ENCODE measurements around the gene MRPL14.

MRPL14 gene

GRCh38 chr6:44110966-44111365 lies 16.3 kb downstream of the MRPL14 start:
- Histone ChIP-seq H3K9me3 (ENCODE audit: severe bottlenecking) (no peaks in the 10 kb centered on the region), H3K27me3 (ENCODE audit: insufficient read depth, low read depth, severe bottlenecking) (no peaks in the 10 kb centered on the region), H3K36me3 (peaks cover 99% of the 10 kb centered on the region), H3K4me3 (ENCODE audit: low read depth, low read length) (no peak overlapping the region), H3K27ac (no peak overlapping the region)
- no peak for DNase-seq
- no peak for TF ChIP-seq CTCF (IDR thresholded peaks at IDR 0.05; ENCODE audit: low read depth, low read length)

GRCh38 chr6:44110005-44110676 lies 17.1 kb downstream of the MRPL14 start:
- peaks cover 97% of the 10 kb centered on the region for H3K36me3 ChIP-seq
- no peak for DNase-seq
- no peaks in the 10 kb centered on the region for H3K9me3 ChIP-seq (ENCODE audit: severe bottlenecking)
- no peaks in the 10 kb centered on the region for H3K27me3 ChIP-seq (ENCODE audit: insufficient read depth, low read depth, severe bottlenecking)
- no peak for TF ChIP-seq CTCF (IDR thresholded peaks at IDR 0.05; ENCODE audit: low read depth, low read length)
- H3K27ac ChIP-seq = no peak overlapping the region
- H3K4me3 ChIP-seq (ENCODE audit: low read depth, low read length) = no peak overlapping the region

GRCh38 chr6:44109212-44109611 lies 18.0 kb downstream of the MRPL14 start:
- no peaks in the 10 kb centered on the region for H3K9me3 ChIP-seq (ENCODE audit: severe bottlenecking)
- no peaks in the 10 kb centered on the region for H3K27me3 ChIP-seq (ENCODE audit: insufficient read depth, low read depth, severe bottlenecking)
- no peak overlapping the region for H3K27ac ChIP-seq
- peaks cover 97% of the 10 kb centered on the region for H3K36me3 ChIP-seq
- no peak for DNase-seq
- no peak overlapping the region for H3K4me3 ChIP-seq (ENCODE audit: low read depth, low read length)
- TF ChIP-seq CTCF (IDR thresholded peaks at IDR 0.05; ENCODE audit: low read depth, low read length) = no peak

GRCh38 chr6:44108471-44108870 lies 18.8 kb downstream of the MRPL14 start:
- no peak for TF ChIP-seq CTCF (IDR thresholded peaks at IDR 0.05; ENCODE audit: low read depth, low read length)
- Histone ChIP-seq H3K36me3 (peaks cover 97% of the 10 kb centered on the region), H3K27me3 (ENCODE audit: insufficient read depth, low read depth, severe bottlenecking) (no peaks in the 10 kb centered on the region), H3K4me3 (ENCODE audit: low read depth, low read length) (no peak overlapping the region), H3K9me3 (ENCODE audit: severe bottlenecking) (no peaks in the 10 kb centered on the region), H3K27ac (no peak overlapping the region)
- no peak for DNase-seq

- DNase-seq = no peak
- Histone ChIP-seq H3K27ac (no peak overlapping the region), H3K9me3 (ENCODE audit: severe bottlenecking) (no peaks in the 10 kb centered on the region), H3K4me3 (ENCODE audit: low read depth, low read length) (no peak overlapping the region), H3K27me3 (ENCODE audit: insufficient read depth, low read depth, severe bottlenecking) (no peaks in the 10 kb centered on the region), H3K36me3 (peaks cover 94% of the 10 kb centered on the region)
- no peak for TF ChIP-seq CTCF (IDR thresholded peaks at IDR 0.05; ENCODE audit: low read depth, low read length)
Measured at GRCh38 chr6:44107017-44107416, 20.2 kb downstream of the MRPL14 start.

Data from WERI-Rb-1 (cell line).